GM18861 (cell line): Measurements from ENCODE around the gene CINP.
"Not testable (repeated sequence)": the region's sequence is repeated elsewhere in the genome, so short reads cannot be mapped to it uniquely, and the experiment has no call there.

Experiments used
- ATAC-seq: cut with Tn5 transposase; IDR thresholded peaks from one replicate; pipeline ENCODE4 v1.9.1; 2021; ENCODE audit not compliant: unreplicated experiment

CINP gene

GRCh38 chr14:102356280-102356679, 6.4 kb downstream of the CINP start:
- ATAC-seq = no peak

- no peak for ATAC-seq
Measured at GRCh38 chr14:102353126-102353619, 9.5 kb downstream of the CINP start.

- ATAC-seq = no peak
Measured at GRCh38 chr14:102352213-102352612, 10.5 kb downstream of the CINP start.

GRCh38 chr14:102351593-102351992, 11.1 kb downstream of the CINP start:
- ATAC-seq = not testable (repeated sequence)

GRCh38 chr14:102351023-102351422, 11.7 kb downstream of the CINP start:
- no peak for ATAC-seq

- ATAC-seq = no peak
Measured at GRCh38 chr14:102348376-102348775, 14.3 kb downstream of the CINP start.

GRCh38 chr14:102346645-102347044, 16.0 kb downstream of the CINP start:
- ATAC-seq = no peak

GRCh38 chr14:102345232-102345631, 17.5 kb downstream of the CINP start:
- no peak for ATAC-seq

- ATAC-seq = no peak
Measured at GRCh38 chr14:102344485-102344884, 18.2 kb downstream of the CINP start.

GRCh38 chr14:102344084-102344483, 18.6 kb downstream of the CINP start:
- no peak for ATAC-seq

GRCh38 chr14:102342238-102342637, 20.5 kb downstream of the CINP start:
- ATAC-seq = no peak

GRCh38 chr14:102341566-102341965, 21.1 kb downstream of the CINP start:
- ATAC-seq = no peak

GRCh38 chr14:102338724-102339123, 24.0 kb downstream of the CINP start:
- no peak for ATAC-seq

- no peak for ATAC-seq
Measured at GRCh38 chr14:102335163-102335562, 27.5 kb downstream of the CINP start.

- ATAC-seq = no peak
Measured at GRCh38 chr14:102333795-102334705, 28.6 kb downstream of the CINP start.

- ATAC-seq = no peak
Measured at GRCh38 chr14:102333390-102333789, 29.3 kb downstream of the CINP start.

- ATAC-seq = no peak
Measured at GRCh38 chr14:102330806-102331205, 31.9 kb downstream of the CINP start.

GRCh38 chr14:102329381-102329780, 33.3 kb downstream of the CINP start:
- not testable (repeated sequence) for ATAC-seq

GRCh38 chr14:102326583-102326982, 36.1 kb downstream of the CINP start:
- ATAC-seq = no peak

- ATAC-seq = no peak
Measured at GRCh38 chr14:102325791-102326345, 36.8 kb downstream of the CINP start.

GRCh38 chr14:102323102-102323501, 39.6 kb downstream of the CINP start:
- no peak for ATAC-seq
